GM18517 (cell line): ENCODE measurements around the gene JAZF1.

ENCODE experiments used
- ATAC-seq: cut with Tn5 transposase; IDR thresholded peaks from one replicate; pipeline ENCODE4 v1.9.1; 2021; ENCODE audit warnings: mild to moderate bottlenecking, moderate library complexity; ENCODE audit not compliant: unreplicated experiment

JAZF1 gene

GRCh38 chr7:28192786-28193585 is 12.4 kb upstream of the JAZF1 start:
- no peak for ATAC-seq

DNA sequence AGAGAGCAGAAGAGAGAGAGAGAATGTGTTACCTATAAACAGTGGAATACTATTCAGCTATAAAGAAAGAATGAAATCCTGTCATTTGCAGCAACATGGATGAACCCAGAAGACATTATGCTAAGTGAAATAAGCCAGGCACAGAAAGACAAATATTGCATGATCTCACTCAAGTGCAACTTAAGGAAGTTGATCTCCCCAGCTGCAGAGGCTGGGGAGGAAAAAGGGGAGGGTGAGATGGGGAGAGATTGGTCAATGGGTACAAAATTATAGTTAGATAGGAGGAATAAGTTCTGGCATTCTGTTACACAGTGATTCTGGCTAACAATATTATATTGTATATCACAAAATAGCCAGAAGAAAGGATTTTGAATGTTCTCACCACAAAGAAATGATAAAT is 11.2 kb upstream of the JAZF1 start:
- ATAC-seq = no peak

DNA sequence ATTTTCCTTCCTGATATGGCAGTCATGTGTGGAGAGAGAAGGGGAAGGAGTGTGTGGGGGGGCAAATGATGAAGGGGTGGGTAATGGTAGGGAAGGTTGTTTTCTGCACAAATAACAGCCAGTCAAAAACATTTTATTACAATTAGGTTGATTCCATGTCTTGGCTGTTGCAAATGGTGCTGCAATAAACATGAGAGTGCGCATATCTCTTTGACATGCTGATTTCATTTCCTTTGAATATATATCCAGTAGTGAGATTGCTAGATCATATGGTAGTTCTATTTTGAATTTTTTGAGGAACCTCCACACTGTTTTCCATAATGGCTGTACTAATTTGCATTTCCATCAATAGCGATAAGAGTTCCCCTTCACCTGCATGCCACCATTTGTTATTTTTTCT is 10.6 kb upstream of the JAZF1 start:
- no peak for ATAC-seq

DNA sequence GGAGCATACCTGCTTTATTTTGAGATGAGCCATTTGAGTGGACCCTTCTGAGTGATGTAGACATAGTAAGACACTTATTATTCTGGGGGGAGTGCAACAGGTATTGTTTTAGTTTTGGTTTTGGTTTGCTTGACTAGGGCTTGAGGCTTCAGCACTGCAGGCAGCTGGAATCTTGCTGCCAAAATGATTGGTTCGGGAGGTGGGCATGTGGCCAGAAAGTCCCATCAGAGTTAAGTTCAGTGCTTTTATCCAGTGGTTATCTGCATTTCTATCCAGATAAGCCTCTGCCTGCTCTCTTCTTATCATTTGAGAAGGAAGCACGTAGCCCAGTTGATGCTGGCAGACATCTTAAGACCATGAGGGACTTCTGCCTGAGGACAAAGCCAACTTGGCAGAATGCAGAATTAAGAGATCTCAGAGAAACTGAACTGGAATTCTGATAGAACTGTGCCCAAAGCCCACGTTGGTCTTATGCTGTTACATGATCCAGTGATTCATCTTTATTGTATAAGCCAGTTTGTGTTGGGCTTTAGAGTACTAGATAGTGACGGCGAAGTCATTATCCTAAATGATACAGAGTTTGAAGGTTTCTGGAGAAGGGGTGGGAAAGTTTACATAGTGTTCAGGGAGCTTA is 9.6 kb upstream of the JAZF1 start:
- no peak for ATAC-seq

DNA sequence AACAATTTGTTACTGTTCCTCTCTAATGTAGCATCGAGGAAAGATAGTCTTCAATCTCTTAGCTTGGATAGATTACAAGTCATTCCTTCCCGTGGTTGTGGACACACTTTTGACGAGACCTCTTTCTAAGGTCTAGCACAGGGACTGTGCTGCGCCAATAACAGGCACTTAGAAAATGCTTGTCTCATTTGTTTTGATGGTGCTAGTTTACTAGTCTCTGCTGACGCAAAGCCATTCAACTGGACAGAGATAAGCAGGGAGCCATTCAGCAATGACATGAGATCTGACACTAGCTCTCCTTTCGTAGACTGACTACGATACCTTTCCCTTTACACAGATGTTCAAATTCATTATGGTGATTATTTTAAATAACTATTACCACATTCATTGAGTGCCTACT is 6.4 kb upstream of the JAZF1 start:
- ATAC-seq = no peak

DNA sequence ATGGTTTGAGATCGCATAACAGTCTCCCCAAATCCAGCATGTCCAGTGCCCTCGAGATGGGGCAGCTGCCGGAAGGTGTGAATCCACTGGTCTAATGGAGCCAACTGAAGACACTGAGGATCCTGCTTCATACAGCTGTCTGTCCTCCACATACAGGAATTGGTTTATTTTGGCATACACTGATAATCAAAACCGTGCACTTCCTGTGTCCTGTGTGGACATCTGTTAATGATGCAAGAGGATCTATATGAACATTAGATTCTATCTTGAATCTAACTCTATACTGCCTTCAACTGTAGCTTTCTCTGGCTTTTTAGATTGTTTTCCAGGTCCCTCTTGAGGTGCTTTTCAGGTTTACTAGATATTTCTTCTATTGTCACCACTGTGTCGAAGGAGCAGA is 3.0 kb upstream of the JAZF1 start:
- ATAC-seq = no peak

DNA sequence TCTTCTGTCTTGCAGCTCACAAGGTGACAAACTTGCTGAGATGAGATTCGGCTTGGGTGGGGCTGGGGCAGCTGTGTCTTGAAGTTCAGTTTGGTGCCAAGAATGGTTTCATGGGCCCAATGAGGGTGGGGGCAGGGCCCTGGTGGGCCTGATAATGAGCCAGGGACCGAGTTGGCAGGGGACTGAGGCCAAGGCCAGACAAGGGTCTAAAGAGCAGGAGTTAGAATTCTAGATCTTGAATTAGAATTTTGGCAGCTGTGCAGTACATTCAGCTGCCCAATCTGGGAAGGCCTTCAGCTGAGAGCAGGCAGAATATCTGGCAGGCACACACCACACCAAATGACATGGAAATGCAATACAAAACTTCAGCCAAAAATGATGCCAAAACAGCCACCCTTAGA is 1.5 kb upstream of the JAZF1 start:
- ATAC-seq = no peak

GRCh38 chr7:28181416-28181815 is 821 bp upstream of the JAZF1 start:
- ATAC-seq = no peak

DNA sequence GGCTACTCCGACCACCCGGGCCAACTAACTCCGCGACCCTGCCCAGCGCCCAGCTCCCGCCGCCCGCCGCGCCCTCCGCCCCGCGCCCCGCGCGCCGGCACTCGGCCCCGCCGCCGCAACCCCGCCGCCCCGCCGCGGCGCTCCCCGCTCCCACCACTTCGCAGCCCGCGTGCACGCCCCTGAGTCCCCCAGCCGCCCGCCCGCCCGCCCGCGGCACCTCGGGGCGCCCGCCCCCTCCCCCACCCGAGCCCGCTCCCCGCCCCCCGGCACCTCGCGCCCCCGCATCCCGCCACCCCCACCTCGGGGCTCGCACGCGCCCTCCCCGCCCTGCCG is 598 bp downstream of the JAZF1 start:
- no peak for ATAC-seq

GRCh38 chr7:28179120-28180030 is 1.2 kb downstream of the JAZF1 start:
- ATAC-seq = no peak

GRCh38 chr7:28178599-28178998 is 2.0 kb downstream of the JAZF1 start:
- no peak for ATAC-seq

GRCh38 chr7:28177836-28178235 is 2.8 kb downstream of the JAZF1 start:
- no peak for ATAC-seq

DNA sequence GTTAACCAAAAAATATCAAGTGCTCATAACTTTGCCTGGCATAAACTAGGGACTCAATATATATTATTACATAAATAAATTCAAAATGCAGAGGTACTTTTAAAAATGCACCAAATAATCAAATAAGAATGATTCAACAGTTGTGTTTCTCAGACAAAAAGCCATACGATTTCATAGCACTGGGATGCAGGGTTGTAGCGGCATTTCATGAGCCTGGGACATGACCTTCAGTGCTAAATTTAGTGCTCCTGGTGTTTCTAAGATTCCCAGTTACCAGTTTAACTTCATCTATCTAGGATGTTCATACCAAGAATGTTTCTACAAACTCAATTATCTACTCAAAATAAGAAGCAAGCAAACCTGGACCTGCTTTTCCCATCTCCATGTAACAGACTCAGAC is 4.0 kb downstream of the JAZF1 start:
- ATAC-seq = no peak

DNA sequence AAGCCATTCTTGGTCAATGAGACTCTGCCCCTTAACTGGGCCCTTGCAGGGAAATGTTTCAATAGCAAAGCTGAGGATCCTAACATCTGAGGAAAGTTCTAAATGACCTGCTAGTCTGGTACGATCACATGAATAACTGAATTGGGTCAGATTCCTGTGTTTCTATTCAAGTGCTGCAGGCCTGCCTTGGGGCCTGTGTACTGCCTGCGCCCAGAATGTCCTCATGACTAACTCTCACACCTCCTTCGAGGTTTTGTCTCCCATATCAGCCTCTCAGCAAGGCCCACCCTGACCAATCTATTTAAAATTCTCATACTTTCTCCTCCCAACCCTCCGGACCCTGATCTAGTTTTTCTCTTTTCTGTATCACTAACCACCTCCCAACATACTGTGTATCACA is 4.4 kb downstream of the JAZF1 start:
- no peak for ATAC-seq

DNA sequence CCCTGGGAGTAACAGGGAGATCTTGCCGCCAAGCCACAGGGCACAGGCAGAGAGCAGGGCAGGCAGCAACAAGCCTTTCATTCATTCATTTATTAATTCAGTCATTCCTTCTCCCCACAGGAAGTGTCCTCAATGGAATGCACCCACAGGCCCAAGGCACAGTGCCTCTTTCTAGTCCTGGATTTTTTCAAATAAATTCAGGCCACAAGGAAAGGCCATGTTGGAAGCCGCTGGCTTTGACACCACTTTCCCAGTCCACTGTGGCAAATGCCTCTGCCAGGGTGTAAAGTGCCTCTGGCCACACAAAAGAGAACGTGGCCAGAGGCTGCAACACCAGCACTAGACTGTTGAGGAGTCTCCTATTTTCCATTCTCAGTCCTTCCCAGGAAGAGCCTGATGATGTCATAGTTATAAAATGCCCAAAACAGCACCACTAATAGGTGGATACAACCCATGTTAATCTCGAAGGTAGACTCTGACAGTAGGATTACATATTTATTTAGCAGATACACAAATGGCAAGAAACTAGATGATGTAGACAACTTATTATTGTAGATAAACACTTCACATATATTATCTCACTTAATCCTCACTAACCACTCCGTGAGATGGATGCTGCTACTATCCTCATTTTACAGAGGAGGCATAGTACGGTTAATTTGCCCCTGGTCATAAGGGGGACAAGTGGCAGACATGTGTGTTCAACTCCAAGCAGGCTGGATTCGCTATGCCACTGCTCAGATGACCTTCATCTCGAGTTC is 5.5 kb downstream of the JAZF1 start:
- no peak for ATAC-seq

DNA sequence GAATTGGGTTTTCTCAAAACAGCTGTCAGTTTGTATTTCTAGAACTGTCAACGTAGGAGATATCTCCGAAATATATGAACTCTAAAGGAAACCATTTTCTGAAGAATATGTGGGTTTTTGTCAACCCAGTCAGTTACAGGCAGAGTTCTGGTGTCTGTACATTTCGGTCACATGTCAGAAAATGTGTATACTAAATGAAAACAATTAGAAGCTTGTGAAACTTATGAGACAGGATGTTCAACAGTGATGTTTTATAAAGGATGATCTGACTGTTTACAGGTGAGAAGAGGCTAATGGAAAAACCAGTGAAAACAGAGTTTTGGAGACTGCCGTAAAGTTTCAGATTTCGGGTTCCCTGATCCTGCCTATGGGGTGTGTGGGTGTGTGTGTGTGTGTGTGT is 6.2 kb downstream of the JAZF1 start:
- no peak for ATAC-seq

DNA sequence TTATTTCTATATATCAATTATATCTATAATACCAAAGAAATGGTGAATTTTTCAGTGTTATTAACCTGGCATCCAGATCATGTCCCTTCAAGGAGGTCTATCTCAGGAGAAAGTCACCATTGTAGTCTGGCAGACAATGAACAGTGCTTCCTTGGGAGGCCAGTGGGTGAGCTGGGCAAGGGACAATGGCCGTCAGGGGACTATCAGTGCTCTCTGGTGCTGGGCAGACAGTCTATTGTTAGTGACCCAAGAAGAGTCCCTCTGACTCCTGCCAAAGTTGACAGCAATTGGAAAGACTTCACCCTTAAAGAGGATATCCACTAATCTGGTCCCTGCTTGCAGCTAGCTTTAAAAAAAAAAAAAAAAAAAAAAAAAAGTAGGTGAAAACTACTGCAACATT is 7.1 kb downstream of the JAZF1 start:
- ATAC-seq = no peak

DNA sequence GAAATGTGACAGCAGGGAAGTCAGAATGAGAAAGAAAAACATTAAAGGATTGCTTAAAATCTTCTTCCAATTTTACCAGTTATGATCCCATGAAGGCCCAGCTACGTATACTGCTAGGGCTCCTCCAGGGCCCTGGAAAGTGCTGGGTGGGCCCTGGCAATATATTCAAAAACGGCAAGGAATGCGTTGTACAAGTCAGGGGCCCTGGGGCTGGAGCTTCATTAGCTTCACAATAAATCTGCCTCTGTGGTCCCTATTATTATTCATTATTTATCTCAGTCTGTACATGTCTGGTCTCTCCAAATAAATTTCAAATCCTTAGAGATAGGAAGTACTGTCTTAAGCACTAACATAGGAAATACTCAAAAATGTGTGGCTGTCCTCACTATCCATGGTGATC is 7.6 kb downstream of the JAZF1 start:
- no peak for ATAC-seq

GRCh38 chr7:28170701-28171100 is 9.9 kb downstream of the JAZF1 start:
- ATAC-seq = no peak

DNA sequence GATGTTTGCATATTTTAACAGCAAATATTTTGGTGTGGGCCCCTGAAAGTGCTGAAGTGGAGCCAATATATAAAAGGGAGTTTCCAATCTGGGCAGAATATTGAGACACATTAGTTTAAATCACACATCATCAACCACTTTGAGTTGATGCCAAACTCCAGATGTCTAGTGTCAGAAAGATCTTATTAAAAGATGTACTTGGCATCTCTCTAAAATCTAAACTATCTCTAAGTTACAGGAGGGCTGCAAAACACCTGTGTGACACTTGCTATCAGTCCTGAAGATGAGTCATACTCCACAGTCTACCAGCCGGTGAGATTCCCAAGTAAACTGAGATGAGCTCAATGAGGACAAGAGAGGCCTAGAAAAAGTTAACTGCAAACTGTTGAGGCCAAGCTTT is 11.4 kb downstream of the JAZF1 start:
- no peak for ATAC-seq
